ENCODE measurements around the gene MGAT5. TPM values are rescaled to one million over a fixed set of nuclear protein-coding genes. Genes with fewer than 3 reads are reported as not detected.
A peak's percentile ranks its signal among the peaks of the same experiment; 100 is the strongest.

Gene MGAT5
- total RNA-seq, 3 donors from 2014 or later (not counting 1 experiment from before 2014, with no cell fraction given), result 39.7 to 58.2 (median 57.0) TPM

DNA sequence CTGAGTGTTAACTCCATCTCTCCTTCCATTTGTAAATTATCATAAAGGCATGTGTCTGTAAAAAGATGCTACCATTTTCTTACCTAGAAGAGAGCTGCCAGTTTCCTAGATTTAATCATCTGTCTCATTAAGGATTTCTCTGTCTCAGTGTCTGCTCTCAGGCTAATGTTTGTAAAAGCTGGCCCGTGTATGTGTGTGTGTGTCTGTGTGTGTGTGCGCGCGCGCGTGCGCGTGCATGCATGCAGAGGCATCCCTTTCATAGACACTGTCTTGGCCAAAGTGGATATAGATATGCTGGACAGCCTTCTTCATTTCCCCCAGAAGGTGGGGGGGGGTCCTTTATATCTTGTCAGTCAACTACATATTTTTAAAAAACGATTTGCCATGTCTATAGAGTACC lies 18.9 kb downstream of the MGAT5 start:
- no peaks in the 10 kb centered on the region for H3K9me3 ChIP-seq (ENCODE audit: control insufficient read depth, insufficient read depth, low read length)
- no peak for DNase-seq
- H3K27ac Mint-ChIP-seq, result no peak overlapping the region
- peaks cover 9% of the 10 kb centered on the region for H3K36me3 ChIP-seq (ENCODE audit: control insufficient read depth, insufficient read depth, low read length)
- ATAC-seq, result no peak
- intact Hi-C loops (cut with micrococcal nuclease), result no loop called here
- peaks cover 21% of the 10 kb centered on the region for H3K4me1 ChIP-seq (ENCODE audit: control insufficient read depth, insufficient read depth, low read length)
- 89% methylated on average over 9 of the region's 9 CpGs for WGBS (ENCODE audit: insufficient coverage)
- TF ChIP-seq, protein P1, sequence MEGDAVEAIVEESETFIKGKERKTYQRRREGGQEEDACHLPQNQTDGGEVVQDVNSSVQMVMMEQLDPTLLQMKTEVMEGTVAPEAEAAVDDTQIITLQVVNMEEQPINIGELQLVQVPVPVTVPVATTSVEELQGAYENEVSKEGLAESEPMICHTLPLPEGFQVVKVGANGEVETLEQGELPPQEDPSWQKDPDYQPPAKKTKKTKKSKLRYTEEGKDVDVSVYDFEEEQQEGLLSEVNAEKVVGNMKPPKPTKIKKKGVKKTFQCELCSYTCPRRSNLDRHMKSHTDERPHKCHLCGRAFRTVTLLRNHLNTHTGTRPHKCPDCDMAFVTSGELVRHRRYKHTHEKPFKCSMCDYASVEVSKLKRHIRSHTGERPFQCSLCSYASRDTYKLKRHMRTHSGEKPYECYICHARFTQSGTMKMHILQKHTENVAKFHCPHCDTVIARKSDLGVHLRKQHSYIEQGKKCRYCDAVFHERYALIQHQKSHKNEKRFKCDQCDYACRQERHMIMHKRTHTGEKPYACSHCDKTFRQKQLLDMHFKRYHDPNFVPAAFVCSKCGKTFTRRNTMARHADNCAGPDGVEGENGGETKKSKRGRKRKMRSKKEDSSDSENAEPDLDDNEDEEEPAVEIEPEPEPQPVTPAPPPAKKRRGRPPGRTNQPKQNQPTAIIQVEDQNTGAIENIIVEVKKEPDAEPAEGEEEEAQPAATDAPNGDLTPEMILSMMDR (IDR thresholded peaks at IDR 0.05), result no peak
- H3K36me3 Mint-ChIP-seq, result peaks cover 37% of the 10 kb centered on the region
- no peak overlapping the region for H3K4me3 Mint-ChIP-seq
- no peak overlapping the region for H3K27ac ChIP-seq (ENCODE audit: low read length)
- peaks cover 50 to 81% of the 10 kb centered on the region in 2 donors for H3K27me3 Mint-ChIP-seq (ENCODE audit: low read depth in 2 of 2)
- no peaks in the 10 kb centered on the region for H3K27me3 ChIP-seq (ENCODE audit: control insufficient read depth, insufficient read depth, low read length)
- H3K9me3 Mint-ChIP-seq, result no peaks in the 10 kb centered on the region
- peaks cover 54 to 58% of the 10 kb centered on the region in 2 donors for H3K4me1 Mint-ChIP-seq
- H3K4me3 ChIP-seq (ENCODE audit: low read length), result no peak overlapping the region

DNA sequence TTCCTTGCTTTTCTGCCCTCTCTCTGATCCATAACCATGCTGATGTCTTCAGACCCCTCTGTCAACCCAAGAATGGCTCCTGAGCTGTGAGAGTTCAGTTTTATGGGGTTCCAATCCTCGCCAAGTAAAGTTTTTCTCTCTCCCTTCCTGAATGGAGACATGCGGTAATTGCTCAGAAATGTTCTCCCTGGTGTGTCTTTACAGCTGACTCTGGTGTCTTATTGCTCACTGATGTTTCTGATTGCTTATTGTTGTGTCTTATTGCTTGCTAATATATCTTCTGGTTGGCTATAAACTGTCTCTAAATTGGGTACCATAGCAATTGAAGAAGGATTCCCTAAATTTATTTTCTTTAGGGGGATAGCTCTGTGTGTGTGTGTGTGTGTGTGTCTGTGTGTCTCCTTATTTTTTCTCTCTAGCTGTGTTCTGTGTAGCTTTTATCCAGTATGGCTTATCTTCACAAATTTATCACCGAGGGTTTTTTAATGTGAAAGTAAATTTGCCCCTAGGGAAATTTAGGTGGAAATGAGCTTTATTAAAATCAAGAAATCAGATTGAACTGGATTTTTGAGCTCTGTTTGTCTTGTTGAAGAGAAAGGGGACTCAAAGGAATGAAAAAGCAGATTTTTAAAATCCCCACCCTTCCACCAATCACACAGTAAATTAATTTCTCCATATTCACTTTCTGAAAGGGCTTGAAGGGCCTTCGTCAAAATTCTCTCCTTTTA lies 19.5 kb downstream of the MGAT5 start:
- Mint-ChIP-seq H3K9me3 (no peaks in the 10 kb centered on the region), H3K27ac (no peak overlapping the region), H3K27me3 (ENCODE audit: low read depth in 2 of 2) (peaks cover 52 to 83% of the 10 kb centered on the region in 2 donors), H3K36me3 (peaks cover 43% of the 10 kb centered on the region), H3K4me1 (peaks cover 58 to 60% of the 10 kb centered on the region in 2 donors), H3K4me3 (no peak overlapping the region)
- 88% methylated on average over 4 of the region's 4 CpGs for WGBS (ENCODE audit: insufficient coverage)
- intact Hi-C loops (cut with micrococcal nuclease), result no loop called here
- TF ChIP-seq, protein P1 (IDR thresholded peaks at IDR 0.05), result no peak
- ATAC-seq (no peak), DNase-seq (no peak)
- Histone ChIP-seq H3K27ac (ENCODE audit: low read length) (peak overlapping the region; percentile 5), H3K9me3 (ENCODE audit: control insufficient read depth, insufficient read depth, low read length) (no peaks in the 10 kb centered on the region), H3K27me3 (ENCODE audit: control insufficient read depth, insufficient read depth, low read length) (no peaks in the 10 kb centered on the region), H3K4me3 (ENCODE audit: low read length) (no peak overlapping the region), H3K36me3 (ENCODE audit: control insufficient read depth, insufficient read depth, low read length) (peaks cover 9% of the 10 kb centered on the region), H3K4me1 (ENCODE audit: control insufficient read depth, insufficient read depth, low read length) (peaks cover 21% of the 10 kb centered on the region)

DNA sequence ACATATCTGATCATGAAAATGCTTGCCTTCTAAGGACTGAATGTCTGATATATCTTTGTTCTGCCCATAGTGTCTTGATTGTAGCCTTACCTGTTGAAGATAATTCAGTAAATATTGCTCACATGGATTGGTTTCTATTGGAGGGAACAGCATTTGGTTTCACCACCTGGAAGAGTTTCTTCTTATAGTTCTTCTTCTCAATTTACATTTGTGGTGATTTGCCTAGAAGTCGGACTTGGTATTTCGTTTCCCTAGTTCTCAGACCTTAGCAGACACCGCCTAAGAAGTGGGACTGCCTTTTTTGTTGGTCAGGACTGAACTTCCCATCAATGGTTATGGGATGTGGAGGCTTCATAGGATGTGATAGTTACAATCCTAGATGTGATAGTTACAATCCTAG lies 20.2 kb downstream of the MGAT5 start:
- Mint-ChIP-seq H3K4me1 (peaks cover 58 to 67% of the 10 kb centered on the region in 2 donors), H3K36me3 (peaks cover 50% of the 10 kb centered on the region), H3K27me3 (ENCODE audit: low read depth in 2 of 2) (peaks cover 59 to 83% of the 10 kb centered on the region in 2 donors), H3K4me3 (no peak overlapping the region), H3K27ac (no peak overlapping the region), H3K9me3 (no peaks in the 10 kb centered on the region)
- H3K9me3 ChIP-seq (ENCODE audit: control insufficient read depth, insufficient read depth, low read length), result no peaks in the 10 kb centered on the region
- WGBS (ENCODE audit: insufficient coverage), result 78% methylated on average over 3 of the region's 3 CpGs
- intact Hi-C loops (cut with micrococcal nuclease), result no loop called here
- TF ChIP-seq, protein P1 (IDR thresholded peaks at IDR 0.05), result no peak
- ATAC-seq (no peak), DNase-seq (no peak)
- peak overlapping the region; percentile 5 for H3K27ac ChIP-seq (ENCODE audit: low read length)
- H3K4me3 ChIP-seq (ENCODE audit: low read length), result no peak overlapping the region
- peaks cover 9% of the 10 kb centered on the region for H3K36me3 ChIP-seq (ENCODE audit: control insufficient read depth, insufficient read depth, low read length)
- H3K27me3 ChIP-seq (ENCODE audit: control insufficient read depth, insufficient read depth, low read length), result no peaks in the 10 kb centered on the region
- peaks cover 21% of the 10 kb centered on the region for H3K4me1 ChIP-seq (ENCODE audit: control insufficient read depth, insufficient read depth, low read length)
